HepG2 (cell line): ENCODE data around the gene CDK6. TPM values are rescaled to one million over a fixed set of nuclear protein-coding genes. Genes with fewer than 3 reads are reported as not detected.

Experiments used
- CENPT ChIP-seq: sonication (generic); formaldehyde crosslinking; IDR thresholded peaks from 2 replicates; pipeline ENCODE4 v1.8.0; 2022; ENCODE audit warnings: low read depth, mild to moderate bottlenecking, moderate library complexity, missing genetic modification reagents
- FOXJ3 ChIP-seq: sonication (generic); formaldehyde crosslinking; IDR thresholded peaks from 2 replicates; pipeline ENCODE4 v1.4.0; 2020; ENCODE audit warnings: missing genetic modification reagents, mild to moderate bottlenecking, borderline replicate concordance
- FOXK1 ChIP-seq: sonication (generic); formaldehyde crosslinking; IDR thresholded peaks from 2 replicates; pipeline ENCODE4 v1.4.0; 2020; ENCODE audit warnings: low read depth, missing genetic modification reagents, borderline replicate concordance
- ISL2 ChIP-seq: sonication (generic); formaldehyde crosslinking; IDR thresholded peaks from 2 replicates; pipeline ENCODE4 v1.5.0; 2020; ENCODE audit warnings: missing genetic modification reagents
- PBX3 ChIP-seq: sonication (generic); formaldehyde crosslinking; IDR thresholded peaks from 2 replicates; pipeline ENCODE4 v1.8.1; 2023; ENCODE audit warnings: missing genetic modification reagents, inconsistent platforms, borderline replicate concordance
- PITX1 ChIP-seq: sonication (generic); formaldehyde crosslinking; IDR thresholded peaks from 2 replicates; pipeline ENCODE4 v1.5.1; 2020; ENCODE audit warnings: mild to moderate bottlenecking, missing genetic modification reagents
- RAD51 ChIP-seq: fragments of 450-650 bp; IDR thresholded peaks from 2 replicates; pipeline ENCODE4 v1.6.1; 2016; ENCODE audit warnings: borderline replicate concordance
- SKI ChIP-seq: fragments of 450-650 bp; IDR thresholded peaks from one replicate; pipeline ENCODE4 v1.6.1; 2018; ENCODE audit warnings: mild to moderate bottlenecking; ENCODE audit not compliant: partially characterized antibody
- SMARCE1 ChIP-seq: fragments of 450-650 bp; IDR thresholded peaks from 2 replicates; pipeline ENCODE4 v1.6.1; 2017; ENCODE audit warnings: borderline replicate concordance
- TOE1 ChIP-seq: sonication (generic); formaldehyde crosslinking; IDR thresholded peaks from 2 replicates; pipeline ENCODE4 v1.4.0; 2020; ENCODE audit warnings: mild to moderate bottlenecking, missing genetic modification reagents
- ZBTB21 ChIP-seq: sonication (generic); formaldehyde crosslinking; IDR thresholded peaks from 2 replicates; pipeline ENCODE4 v1.4.0; 2020; ENCODE audit warnings: missing genetic modification reagents
- ZFP36L1 ChIP-seq: sonication (generic); formaldehyde crosslinking; IDR thresholded peaks from 2 replicates; pipeline ENCODE4 v1.8.0; 2022; ENCODE audit warnings: mild to moderate bottlenecking, missing genetic modification reagents, moderate library complexity
- ZFY ChIP-seq: sonication (generic); formaldehyde crosslinking; IDR thresholded peaks from 2 replicates; pipeline ENCODE4 v1.4.0; 2020; ENCODE audit warnings: missing genetic modification reagents
- ZIK1 ChIP-seq: sonication (generic); formaldehyde crosslinking; IDR thresholded peaks from 2 replicates; pipeline ENCODE4 v1.5.0; 2020; ENCODE audit warnings: mild to moderate bottlenecking, low read depth, missing genetic modification reagents, borderline replicate concordance
- ZNF17 ChIP-seq: sonication (generic); formaldehyde crosslinking; IDR thresholded peaks from 2 replicates; pipeline ENCODE4 v1.5.0; 2020; ENCODE audit warnings: mild to moderate bottlenecking, missing genetic modification reagents
- ZNF484 ChIP-seq: sonication (generic); formaldehyde crosslinking; IDR thresholded peaks from 2 replicates; pipeline ENCODE4 v1.5.1; 2020; ENCODE audit warnings: mild to moderate bottlenecking, low read depth, missing genetic modification reagents, borderline replicate concordance
- ZNF510 ChIP-seq: sonication (generic); formaldehyde crosslinking; IDR thresholded peaks from 2 replicates; pipeline ENCODE4 v1.4.0; 2020; ENCODE audit warnings: low read depth, mild to moderate bottlenecking, missing genetic modification reagents
- ZNF710 ChIP-seq: sonication (generic); formaldehyde crosslinking; IDR thresholded peaks from 2 replicates; pipeline ENCODE4 v1.5.0; 2020; ENCODE audit warnings: mild to moderate bottlenecking, missing genetic modification reagents, borderline replicate concordance
- polyA plus RNA-seq, 8 experiments: library from polyadenylated mRNA; depleted of rRNA in 3 of 8; stranded (reverse) in 7 of 8; unstranded in 1 of 8; fragments of >200 nt; fragmentation: Illumina TruSeq in 4 of 8; extraction: Trizol in 4 of 8; gene quantifications; 2 replicates each; pipeline versions ENCODE4 v1.2.1 to v1.2.3, GENCODE V29; 2011 to 2016; ENCODE audit warnings: low read depth in 4 of 8, missing spikeins in 1 of 8, mixed read lengths in 1 of 8; ENCODE audit not compliant: insufficient read depth in 1 of 8
- total RNA-seq, 5 experiments: library from RNA; depleted of rRNA; stranded (reverse); fragments of >200 nt; fragmentation: Illumina TruSeq; extraction: Trizol; gene quantifications; 2 replicates each; pipeline ENCODE4 v1.2.3, GENCODE V29; 2016; ENCODE audit warnings: low read depth in 1 of 5
- TF ChIP-seq, protein P1 (sequence below): sonication (generic); formaldehyde crosslinking; IDR thresholded peaks from 2 replicates; pipeline ENCODE4 v1.9.0; 2021; ENCODE audit warnings: missing genetic modification reagents, borderline replicate concordance
- TF ChIP-seq, protein P2 (sequence below), 2 experiments: fragments of 450-650 bp in 1 of 2; sonication (generic) in 1 of 2; formaldehyde crosslinking; IDR thresholded peaks; 2 replicates each; pipeline versions ENCODE4 v1.5.0 to v1.8.0; 2020 to 2022; ENCODE audit warnings: mild to moderate bottlenecking in 1 of 2, missing genetic modification reagents in 1 of 2
- TF ChIP-seq, protein P3 (sequence below): sonication (generic); formaldehyde crosslinking; IDR thresholded peaks from 2 replicates; pipeline ENCODE4 v1.4.0; 2020; ENCODE audit warnings: mild to moderate bottlenecking, missing genetic modification reagents
- TF ChIP-seq, protein P4 (sequence below): sonication (generic); formaldehyde crosslinking; IDR thresholded peaks from 2 replicates; pipeline ENCODE4 v1.8.1; 2023; ENCODE audit warnings: mild to moderate bottlenecking, moderate library complexity, missing genetic modification reagents

Gene CDK6
- total and polyA plus RNA-seq, 2 of the 13 experiments (the other 11 are each of a cell fraction or from before 2014, with no cell fraction given), result 34.6 to 90.8 TPM

GRCh38 chr7:92751902-92752901 is 84.2 kb downstream of the CDK6 start (continued):
- no peak for TF ChIP-seq CENPT (CRISPR knock-in tag)
- TF ChIP-seq ZNF484 (CRISPR knock-in tag), result no peak
- no peak for TF ChIP-seq PBX3 (CRISPR knock-in tag)
- TF ChIP-seq ZNF510, result no peak
- no peak for TF ChIP-seq TOE1 (CRISPR knock-in tag)
- TF ChIP-seq, protein P1, sequence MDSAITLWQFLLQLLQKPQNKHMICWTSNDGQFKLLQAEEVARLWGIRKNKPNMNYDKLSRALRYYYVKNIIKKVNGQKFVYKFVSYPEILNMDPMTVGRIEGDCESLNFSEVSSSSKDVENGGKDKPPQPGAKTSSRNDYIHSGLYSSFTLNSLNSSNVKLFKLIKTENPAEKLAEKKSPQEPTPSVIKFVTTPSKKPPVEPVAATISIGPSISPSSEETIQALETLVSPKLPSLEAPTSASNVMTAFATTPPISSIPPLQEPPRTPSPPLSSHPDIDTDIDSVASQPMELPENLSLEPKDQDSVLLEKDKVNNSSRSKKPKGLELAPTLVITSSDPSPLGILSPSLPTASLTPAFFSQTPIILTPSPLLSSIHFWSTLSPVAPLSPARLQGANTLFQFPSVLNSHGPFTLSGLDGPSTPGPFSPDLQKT (CRISPR knock-in tag), result no peak
- TF ChIP-seq, protein P2, sequence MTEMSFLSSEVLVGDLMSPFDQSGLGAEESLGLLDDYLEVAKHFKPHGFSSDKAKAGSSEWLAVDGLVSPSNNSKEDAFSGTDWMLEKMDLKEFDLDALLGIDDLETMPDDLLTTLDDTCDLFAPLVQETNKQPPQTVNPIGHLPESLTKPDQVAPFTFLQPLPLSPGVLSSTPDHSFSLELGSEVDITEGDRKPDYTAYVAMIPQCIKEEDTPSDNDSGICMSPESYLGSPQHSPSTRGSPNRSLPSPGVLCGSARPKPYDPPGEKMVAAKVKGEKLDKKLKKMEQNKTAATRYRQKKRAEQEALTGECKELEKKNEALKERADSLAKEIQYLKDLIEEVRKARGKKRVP (CRISPR knock-in tag; IDR thresholded peaks at IDR 0.05), result peak in 1 of 2 experiments; percentile 67; a peak in 2 of 4 replicates
- TF ChIP-seq ZIK1 (CRISPR knock-in tag), result no peak
- no peak for TF ChIP-seq ZNF710 (CRISPR knock-in tag)
- no peak for TF ChIP-seq SKI
- TF ChIP-seq FOXJ3 (CRISPR knock-in tag), result peak; percentile 87
- peak; percentile 95 for TF ChIP-seq FOXK1 (CRISPR knock-in tag)
- TF ChIP-seq ZFY (CRISPR knock-in tag), result no peak
- 0 out of 2 replicates have a peak, but pooled peaks have one; percentile 56 for TF ChIP-seq ZFP36L1 (CRISPR knock-in tag)
- TF ChIP-seq, protein P3, sequence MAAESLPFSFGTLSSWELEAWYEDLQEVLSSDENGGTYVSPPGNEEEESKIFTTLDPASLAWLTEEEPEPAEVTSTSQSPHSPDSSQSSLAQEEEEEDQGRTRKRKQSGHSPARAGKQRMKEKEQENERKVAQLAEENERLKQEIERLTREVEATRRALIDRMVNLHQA (CRISPR knock-in tag), result no peak
- TF ChIP-seq, protein P4, sequence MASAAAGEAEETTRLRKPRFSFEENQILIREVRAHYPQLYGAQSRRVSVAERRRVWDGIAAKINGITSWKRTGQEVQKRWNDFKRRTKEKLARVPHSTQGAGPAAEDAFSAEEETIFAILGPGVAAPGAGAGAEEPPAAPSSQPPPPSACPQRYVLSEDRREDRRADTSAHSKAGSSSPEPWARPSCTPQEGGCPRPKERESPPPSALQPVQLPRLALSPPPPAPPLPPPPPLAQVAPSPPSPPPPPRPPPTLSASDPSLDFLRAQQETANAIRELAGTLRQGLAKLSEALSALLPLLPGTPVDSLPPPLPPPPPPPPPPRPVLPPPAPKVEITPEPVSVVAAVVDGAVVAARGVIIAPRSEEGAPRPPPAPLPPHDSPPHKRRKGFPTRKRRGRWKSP (CRISPR knock-in tag), result no peak
- no peak for TF ChIP-seq RAD51
- no peak for TF ChIP-seq PITX1 (CRISPR knock-in tag)
- TF ChIP-seq ZNF17, result no peak
- peak; percentile 97 for TF ChIP-seq SMARCE1
- TF ChIP-seq ZBTB21 (CRISPR knock-in tag), result no peak
- TF ChIP-seq ISL2 (CRISPR knock-in tag), result peak; percentile 77
